Liver (tissue), 3 donors: ENCODE results near the gene CAPN15.

Experiments
- EGR1 ChIP-seq, 2 donors: IDR thresholded peaks; 2 replicates each; pipeline ENCODE4 v1.6.1; 2016 to 2018; ENCODE audit warnings: antibody characterized with exemption in 2 of 2, low read depth in 2 of 2
- FOXA1 ChIP-seq: IDR thresholded peaks from 2 replicates; pipeline ENCODE4 v1.6.1; 2016; ENCODE audit warnings: antibody characterized with exemption
- GABPA ChIP-seq, 2 donors: IDR thresholded peaks in 1 of 2; conservative IDR thresholded peaks in 1 of 2; 2 replicates each; pipeline ENCODE4 v1.6.1; 2016; ENCODE audit warnings: antibody characterized with exemption in 2 of 2, mild to moderate bottlenecking in 1 of 2, moderate library complexity in 1 of 2
- JUND ChIP-seq, 2 donors: IDR thresholded peaks; 2 replicates each; pipeline ENCODE4 v1.6.1; 2016; ENCODE audit warnings: antibody characterized with exemption in 2 of 2
- RAD21 ChIP-seq, 2 donors: IDR thresholded peaks; 2 replicates each; pipeline ENCODE4 v1.6.1; 2016; ENCODE audit warnings: antibody characterized with exemption in 2 of 2, mild to moderate bottlenecking in 2 of 2
- RXRA ChIP-seq, 2 donors: IDR thresholded peaks; 2 replicates each; pipeline ENCODE4 v1.6.1; 2017 to 2018; ENCODE audit warnings: antibody characterized with exemption in 2 of 2, mild to moderate bottlenecking in 1 of 2
- SP1 ChIP-seq: IDR thresholded peaks from 2 replicates; pipeline ENCODE4 v1.6.1; 2018; ENCODE audit warnings: antibody characterized with exemption, mild to moderate bottlenecking
- TAF1 ChIP-seq: conservative IDR thresholded peaks from 2 replicates; pipeline ENCODE4 v1.6.1; 2016; ENCODE audit warnings: antibody characterized with exemption, mild to moderate bottlenecking
- YY1 ChIP-seq: IDR thresholded peaks from 2 replicates; pipeline ENCODE4 v1.6.1; 2016; ENCODE audit warnings: antibody characterized with exemption, mild to moderate bottlenecking
- TF ChIP-seq, protein P1 (sequence below): fragments of 150-350 bp; IDR thresholded peaks from 2 replicates; pipeline ENCODE4 v1.5.1; 2017; ENCODE audit warnings: improper control_type of control experiment, low read depth, low read length; ENCODE audit not compliant: missing input control
- TF ChIP-seq, protein P2 (sequence below): IDR thresholded peaks from 2 replicates; pipeline ENCODE4 v1.6.1; 2016; ENCODE audit warnings: antibody characterized with exemption, mild to moderate bottlenecking
- TF ChIP-seq, protein P3 (sequence below): IDR thresholded peaks from 2 replicates; pipeline ENCODE4 v1.6.1; 2016; ENCODE audit warnings: antibody characterized with exemption
- TF ChIP-seq, protein P4 (sequence below): IDR thresholded peaks from 2 replicates; pipeline ENCODE4 v1.6.1; 2016; ENCODE audit warnings: antibody characterized with exemption
- donor health status: healthy.
- donor health status: healthy.

DNA sequence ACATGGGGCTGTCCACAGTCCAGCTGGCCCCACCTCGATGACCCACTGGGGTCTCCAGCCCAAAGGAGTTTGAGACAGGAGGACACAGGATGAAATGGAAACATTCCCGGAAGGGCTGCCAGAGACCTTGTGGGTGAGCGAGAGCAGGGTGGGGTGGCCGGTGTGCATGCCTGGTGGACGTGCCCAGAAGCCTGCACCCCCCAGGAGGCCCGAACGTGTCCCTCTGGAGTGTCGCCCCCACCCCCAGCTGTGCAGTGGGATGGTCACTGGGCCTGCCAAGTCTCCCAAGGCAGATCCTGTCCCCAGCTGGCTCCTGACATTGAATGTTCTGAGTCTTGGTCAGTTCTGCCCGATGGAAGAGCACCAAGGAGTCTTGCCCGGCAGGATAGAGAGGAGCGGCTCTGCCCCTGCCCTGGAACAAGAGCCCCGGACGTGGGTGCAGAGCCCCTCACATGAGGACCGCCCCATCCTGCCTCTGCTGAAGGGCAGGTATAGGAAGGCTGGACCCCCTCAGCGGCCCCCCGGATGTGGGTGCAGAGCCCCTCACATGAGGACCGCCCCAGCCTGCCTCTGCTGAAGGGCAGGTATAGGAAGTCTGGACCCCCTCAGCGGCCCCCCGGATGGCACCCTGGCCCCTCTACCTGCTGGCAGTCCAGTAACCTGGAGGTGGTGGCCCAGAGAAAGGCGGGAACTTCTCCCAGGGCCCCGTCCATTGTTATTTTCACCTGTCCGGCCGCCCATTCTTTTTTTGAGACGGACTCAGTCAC is 3.1 kb upstream of the CAPN15 start:
- TF ChIP-seq, protein P1, sequence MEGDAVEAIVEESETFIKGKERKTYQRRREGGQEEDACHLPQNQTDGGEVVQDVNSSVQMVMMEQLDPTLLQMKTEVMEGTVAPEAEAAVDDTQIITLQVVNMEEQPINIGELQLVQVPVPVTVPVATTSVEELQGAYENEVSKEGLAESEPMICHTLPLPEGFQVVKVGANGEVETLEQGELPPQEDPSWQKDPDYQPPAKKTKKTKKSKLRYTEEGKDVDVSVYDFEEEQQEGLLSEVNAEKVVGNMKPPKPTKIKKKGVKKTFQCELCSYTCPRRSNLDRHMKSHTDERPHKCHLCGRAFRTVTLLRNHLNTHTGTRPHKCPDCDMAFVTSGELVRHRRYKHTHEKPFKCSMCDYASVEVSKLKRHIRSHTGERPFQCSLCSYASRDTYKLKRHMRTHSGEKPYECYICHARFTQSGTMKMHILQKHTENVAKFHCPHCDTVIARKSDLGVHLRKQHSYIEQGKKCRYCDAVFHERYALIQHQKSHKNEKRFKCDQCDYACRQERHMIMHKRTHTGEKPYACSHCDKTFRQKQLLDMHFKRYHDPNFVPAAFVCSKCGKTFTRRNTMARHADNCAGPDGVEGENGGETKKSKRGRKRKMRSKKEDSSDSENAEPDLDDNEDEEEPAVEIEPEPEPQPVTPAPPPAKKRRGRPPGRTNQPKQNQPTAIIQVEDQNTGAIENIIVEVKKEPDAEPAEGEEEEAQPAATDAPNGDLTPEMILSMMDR, result no peak
- no peak for TF ChIP-seq RAD21 (IDR thresholded peaks at IDR 0.05)
- no peak for TF ChIP-seq YY1
- TF ChIP-seq, protein P2, sequence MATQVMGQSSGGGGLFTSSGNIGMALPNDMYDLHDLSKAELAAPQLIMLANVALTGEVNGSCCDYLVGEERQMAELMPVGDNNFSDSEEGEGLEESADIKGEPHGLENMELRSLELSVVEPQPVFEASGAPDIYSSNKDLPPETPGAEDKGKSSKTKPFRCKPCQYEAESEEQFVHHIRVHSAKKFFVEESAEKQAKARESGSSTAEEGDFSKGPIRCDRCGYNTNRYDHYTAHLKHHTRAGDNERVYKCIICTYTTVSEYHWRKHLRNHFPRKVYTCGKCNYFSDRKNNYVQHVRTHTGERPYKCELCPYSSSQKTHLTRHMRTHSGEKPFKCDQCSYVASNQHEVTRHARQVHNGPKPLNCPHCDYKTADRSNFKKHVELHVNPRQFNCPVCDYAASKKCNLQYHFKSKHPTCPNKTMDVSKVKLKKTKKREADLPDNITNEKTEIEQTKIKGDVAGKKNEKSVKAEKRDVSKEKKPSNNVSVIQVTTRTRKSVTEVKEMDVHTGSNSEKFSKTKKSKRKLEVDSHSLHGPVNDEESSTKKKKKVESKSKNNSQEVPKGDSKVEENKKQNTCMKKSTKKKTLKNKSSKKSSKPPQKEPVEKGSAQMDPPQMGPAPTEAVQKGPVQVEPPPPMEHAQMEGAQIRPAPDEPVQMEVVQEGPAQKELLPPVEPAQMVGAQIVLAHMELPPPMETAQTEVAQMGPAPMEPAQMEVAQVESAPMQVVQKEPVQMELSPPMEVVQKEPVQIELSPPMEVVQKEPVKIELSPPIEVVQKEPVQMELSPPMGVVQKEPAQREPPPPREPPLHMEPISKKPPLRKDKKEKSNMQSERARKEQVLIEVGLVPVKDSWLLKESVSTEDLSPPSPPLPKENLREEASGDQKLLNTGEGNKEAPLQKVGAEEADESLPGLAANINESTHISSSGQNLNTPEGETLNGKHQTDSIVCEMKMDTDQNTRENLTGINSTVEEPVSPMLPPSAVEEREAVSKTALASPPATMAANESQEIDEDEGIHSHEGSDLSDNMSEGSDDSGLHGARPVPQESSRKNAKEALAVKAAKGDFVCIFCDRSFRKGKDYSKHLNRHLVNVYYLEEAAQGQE, result no peak
- TF ChIP-seq SP1, result no peak
- no peak for TF ChIP-seq GABPA (IDR thresholded peaks at IDR 0.05 in 1 of 2, conservative IDR thresholded peaks at IDR 0.05 in 1 of 2)
- TF ChIP-seq, protein P3, sequence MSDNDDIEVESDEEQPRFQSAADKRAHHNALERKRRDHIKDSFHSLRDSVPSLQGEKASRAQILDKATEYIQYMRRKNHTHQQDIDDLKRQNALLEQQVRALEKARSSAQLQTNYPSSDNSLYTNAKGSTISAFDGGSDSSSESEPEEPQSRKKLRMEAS, result no peak
- TF ChIP-seq, protein P4, sequence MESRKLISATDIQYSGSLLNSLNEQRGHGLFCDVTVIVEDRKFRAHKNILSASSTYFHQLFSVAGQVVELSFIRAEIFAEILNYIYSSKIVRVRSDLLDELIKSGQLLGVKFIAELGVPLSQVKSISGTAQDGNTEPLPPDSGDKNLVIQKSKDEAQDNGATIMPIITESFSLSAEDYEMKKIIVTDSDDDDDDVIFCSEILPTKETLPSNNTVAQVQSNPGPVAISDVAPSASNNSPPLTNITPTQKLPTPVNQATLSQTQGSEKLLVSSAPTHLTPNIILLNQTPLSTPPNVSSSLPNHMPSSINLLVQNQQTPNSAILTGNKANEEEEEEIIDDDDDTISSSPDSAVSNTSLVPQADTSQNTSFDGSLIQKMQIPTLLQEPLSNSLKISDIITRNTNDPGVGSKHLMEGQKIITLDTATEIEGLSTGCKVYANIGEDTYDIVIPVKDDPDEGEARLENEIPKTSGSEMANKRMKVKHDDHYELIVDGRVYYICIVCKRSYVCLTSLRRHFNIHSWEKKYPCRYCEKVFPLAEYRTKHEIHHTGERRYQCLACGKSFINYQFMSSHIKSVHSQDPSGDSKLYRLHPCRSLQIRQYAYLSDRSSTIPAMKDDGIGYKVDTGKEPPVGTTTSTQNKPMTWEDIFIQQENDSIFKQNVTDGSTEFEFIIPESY, result no peak
- TF ChIP-seq TAF1, result no peak
- no peak for TF ChIP-seq JUND (IDR thresholded peaks at IDR 0.05)
- TF ChIP-seq RXRA (IDR thresholded peaks at IDR 0.05), result no peak
- no peak for TF ChIP-seq EGR1 (IDR thresholded peaks at IDR 0.05; ENCODE audit: low read depth in 2 of 2)
- no peak for TF ChIP-seq FOXA1
